IMR-90 (cell line): ENCODE results near the gene SLC4A7. TPM values are rescaled to one million over a fixed set of nuclear protein-coding genes. Genes with fewer than 3 reads are reported as not detected.
"Not testable (repeated sequence)": the region's sequence is repeated elsewhere in the genome, so short reads cannot be mapped to it uniquely, and the experiment has no call there.

Experiments
- ATAC-seq: fragments of 200-7000 bp; cut with Tn5 transposase; 2 replicates; pipeline ENCODE4 v1.9.1; 2020; ENCODE audit warnings: low read depth, mild to moderate bottlenecking, moderate library complexity
- BruUV-seq: library from RNA; stranded (reverse); fragments of 400-500 nt; replicated peaks from 2 replicates; lab custom pipeline; 2021; lab: Mats Ljungman, UMichigan
- CTCF ChIA-PET: fragments of 300-600 bp; formaldehyde crosslinking; extraction: SDS; loops from one replicate; lab custom pipeline; 2021; ENCODE audit warnings: antibody characterized with exemption; lab: Yijun Ruan, JAX
- POLR2A ChIA-PET: fragments of 300-600 bp; sonication (Branson Sonifier 250); formaldehyde crosslinking; loops from one replicate; lab custom pipeline; 2022; ENCODE audit warnings: antibody characterized with exemption; ENCODE audit not compliant: unreplicated experiment; lab: Charles Lee
- DNase-seq: peaks from one replicate; pipeline ENCODE4 v3.0.0; 2013
- H2AFZ ChIP-seq: replicated peaks from 2 replicates; pipeline ENCODE3; 2013; ENCODE audit warnings: low read length, mild to moderate bottlenecking; ENCODE audit not compliant: poor library complexity
- H2AK5ac ChIP-seq: 2 replicates; pipeline ENCODE4 v1.6.1; 2013; ENCODE audit warnings: low read depth, low read length, inconsistent platforms
- H2AK9ac ChIP-seq: replicated peaks from 2 replicates; pipeline ENCODE3; 2013; ENCODE audit warnings: mild to moderate bottlenecking, low read depth, low read length, moderate library complexity; ENCODE audit not compliant: poor library complexity
- H2BK120ac ChIP-seq: 2 replicates; pipeline ENCODE4 v1.6.1; 2013; ENCODE audit warnings: low read depth, low read length, inconsistent platforms
- H2BK15ac ChIP-seq: 3 replicates; pipeline ENCODE4 v1.6.1; 2013; ENCODE audit warnings: low read depth, low read length, inconsistent platforms
- H2BK20ac ChIP-seq: 2 replicates; pipeline ENCODE4 v1.6.1; 2013; ENCODE audit warnings: low read depth, mild to moderate bottlenecking, inconsistent platforms, low read length, moderate library complexity
- H2BK5ac ChIP-seq: 2 replicates; pipeline ENCODE4 v1.6.1; 2013; ENCODE audit warnings: mild to moderate bottlenecking, low read depth, low read length, inconsistent platforms; ENCODE audit not compliant: poor library complexity, severe bottlenecking
- H3K14ac ChIP-seq: replicated peaks from 2 replicates; pipeline ENCODE4 v1.6.1; 2013; ENCODE audit warnings: low read depth, low read length, inconsistent platforms
- H3K18ac ChIP-seq: 2 replicates; pipeline ENCODE4 v1.6.1; 2013; ENCODE audit warnings: low read depth, low read length, control low read depth
- H3K23ac ChIP-seq: 2 replicates; pipeline ENCODE4 v1.6.1; 2013; ENCODE audit warnings: low read depth, low read length, inconsistent platforms
- H3K27ac ChIP-seq: 2 replicates; pipeline ENCODE4 v1.5.1; 2013; ENCODE audit warnings: mild to moderate bottlenecking, control low read depth, low read length; ENCODE audit not compliant: insufficient read depth
- H3K27me3 ChIP-seq: 2 replicates; pipeline ENCODE4 v1.6.1; 2013; ENCODE audit warnings: low read length; ENCODE audit not compliant: control insufficient read depth, insufficient read depth
- H3K36me3 ChIP-seq: 2 replicates; pipeline ENCODE4 v1.6.1; 2013; ENCODE audit warnings: low read length, mixed read lengths; ENCODE audit not compliant: control insufficient read depth, insufficient read depth
- H3K4ac ChIP-seq: 2 replicates; pipeline ENCODE4 v1.6.1; 2013; ENCODE audit warnings: low read depth, low read length, inconsistent platforms
- H3K4me1 ChIP-seq: 2 replicates; pipeline ENCODE4 v1.6.1; 2013; ENCODE audit warnings: low read length, mixed read lengths; ENCODE audit not compliant: control insufficient read depth, insufficient read depth
- H3K4me2 ChIP-seq: 2 replicates; pipeline ENCODE4 v1.6.1; 2013; ENCODE audit warnings: low read depth, mild to moderate bottlenecking, control low read depth, low read length, moderate library complexity
- H3K4me3 ChIP-seq: 2 replicates; pipeline ENCODE4 v1.5.1; 2013; ENCODE audit warnings: low read depth, mild to moderate bottlenecking, control low read depth, low read length, moderate library complexity; ENCODE audit not compliant: insufficient read depth
- H3K56ac ChIP-seq: 2 replicates; pipeline ENCODE4 v1.6.1; 2013; ENCODE audit warnings: low read length, inconsistent platforms; ENCODE audit not compliant: insufficient read depth; ENCODE audit errors: extremely low read depth
- H3K79me1 ChIP-seq, 2 experiments: 2 replicates each; pipeline ENCODE4 v1.6.1; 2013; ENCODE audit warnings: low read length in 2 of 2, inconsistent platforms in 1 of 2, low read depth in 1 of 2
- H3K9ac ChIP-seq: 2 replicates; pipeline ENCODE4 v1.6.1; 2013; ENCODE audit warnings: low read depth, low read length, control low read depth
- H3K9me1 ChIP-seq: 2 replicates; pipeline ENCODE4 v1.6.1; 2013; ENCODE audit warnings: low read length, inconsistent platforms; ENCODE audit not compliant: insufficient read depth
- H3K9me3 ChIP-seq: 2 replicates; pipeline ENCODE4 v1.6.1; 2013; ENCODE audit warnings: low read length; ENCODE audit not compliant: control insufficient read depth, insufficient read depth
- H4K20me1 ChIP-seq: 2 replicates; pipeline ENCODE4 v1.6.1; 2013; ENCODE audit warnings: low read length, inconsistent platforms; ENCODE audit not compliant: insufficient read depth
- H4K5ac ChIP-seq: 2 replicates; pipeline ENCODE4 v1.6.1; 2013; ENCODE audit warnings: mild to moderate bottlenecking, low read depth, low read length, control low read depth
- H4K8ac ChIP-seq, 2 experiments: 2 replicates each; pipeline ENCODE4 v1.6.1; 2013; ENCODE audit warnings: low read depth in 2 of 2, low read length in 2 of 2, control low read depth in 1 of 2, inconsistent platforms in 1 of 2
- H4K91ac ChIP-seq: 2 replicates; pipeline ENCODE4 v1.6.1; 2013; ENCODE audit warnings: low read depth, low read length, inconsistent platforms; ENCODE audit not compliant: insufficient read depth
- WGBS, 2 experiments: methylation state at CpG; one replicate each; pipeline versions ENCODE4 v1.1.5 to v1.1.7; 2013; ENCODE audit warnings: missing lambda C conversion rate in 2 of 2; ENCODE audit not compliant: insufficient read length in 1 of 2; ENCODE audit errors: extremely low coverage in 2 of 2; 5-methylcytosine and 5-hydroxymethylcytosine counted together
- dilution Hi-C: fragments of 300-500 bp; cut with HindIII; formaldehyde crosslinking; loops from one replicate; pipeline ENCODE4 v1.14.3; 2018; ENCODE audit warnings: low sequenced_read_pairs; ENCODE audit not compliant: unreplicated experiment
- in situ Hi-C: fragments of 300-500 bp; cut with MboI; formaldehyde crosslinking; loops from 3 replicates; pipeline ENCODE4 v1.14.3; 2019; ENCODE audit warnings: low sequenced_read_pairs, inconsistent platforms, mixed read lengths
- intact Hi-C: fragments of 100-400 bp; cut with micrococcal nuclease; formaldehyde crosslinking; loops from 2 replicates; pipeline ENCODE4 v1.10.0; 2022
- polyA plus RNA-seq, 3 experiments: library from polyadenylated mRNA; depleted of rRNA; stranded (reverse); fragments of >200 nt; gene quantifications; 2 replicates each; pipeline ENCODE4 v1.2.3, GENCODE V29; 2012; ENCODE audit warnings: low replicate concordance in 1 of 3
- total RNA-seq: library from RNA; depleted of rRNA; stranded (reverse); fragments of >200 nt; gene quantifications from 2 replicates; pipeline ENCODE4 v1.2.3, GENCODE V29; 2012

SLC4A7 gene
- total and polyA plus RNA-seq, 2 of the 4 experiments (the other 2 are of a cell fraction): 17.7 to 50.4 TPM

DNA sequence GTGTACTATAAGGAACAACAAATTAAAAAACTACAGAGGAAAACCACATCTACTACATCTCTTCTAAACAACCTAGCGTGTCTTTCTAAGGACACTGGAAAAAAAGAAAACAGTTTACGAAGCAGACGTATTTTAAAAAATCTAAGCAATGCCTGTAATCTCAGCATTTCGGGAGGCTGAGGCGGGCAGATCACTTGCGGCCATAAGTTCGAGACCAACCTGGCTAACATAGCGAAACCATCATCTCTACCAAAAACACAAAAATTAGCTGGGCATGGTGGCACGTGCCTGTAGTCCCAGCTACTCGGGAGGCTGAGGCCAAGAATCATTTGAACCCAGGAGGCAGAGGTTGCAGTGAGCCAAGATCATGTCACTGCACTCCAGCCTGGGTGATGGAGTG is 91.8 kb downstream of the SLC4A7 start:
- WGBS, 2 experiments: 93% methylated on average over 3 of the region's 10 CpGs; no CpG with 5 or more reads in 1 of the 2 experiments
- H3K4me2 ChIP-seq, H3K27me3 ChIP-seq, ATAC-seq, H3K4ac ChIP-seq, H2AK9ac ChIP-seq, H3K4me3 ChIP-seq, H2BK20ac ChIP-seq, H2BK120ac ChIP-seq, H2BK5ac ChIP-seq, H2AK5ac ChIP-seq, in situ Hi-C loops, H3K9me3 ChIP-seq, H3K23ac ChIP-seq, H3K14ac ChIP-seq, dilution Hi-C loops, DNase-seq, H3K27ac ChIP-seq, intact Hi-C loops, H4K8ac ChIP-seq, H3K56ac ChIP-seq, BruUV-seq, H3K4me1 ChIP-seq, H4K20me1 ChIP-seq, H2AFZ ChIP-seq, CTCF ChIA-PET, H3K9me1 ChIP-seq, H4K5ac ChIP-seq, H3K18ac ChIP-seq, H3K9ac ChIP-seq, H4K91ac ChIP-seq, H2BK15ac ChIP-seq: not testable (repeated sequence)
- peaks cover 6 to 20% of the 10 kb centered on the region in 2 experiments; a peak in 2 of 4 replicates for H3K79me1 ChIP-seq
- POLR2A ChIA-PET: interaction anchor here (0.6 kb wide), 1 partner anchor 14 kb away, joined by 3 read pairs; no protein-coding TSS in a partner anchor
- peaks cover 16% of the 10 kb centered on the region for H3K36me3 ChIP-seq
